ENCODE measurements around the gene RUFY3. TPM values are rescaled to one million over a fixed set of nuclear protein-coding genes. Genes with fewer than 3 reads are reported as not detected.

RUFY3 gene
- 5.7 to 10.4 TPM (median 8.7 TPM) in 5 replicates for total RNA-seq (2022; extraction: Qiagen RNA extraction; ENCODE audit: low read depth)

GRCh38 chr4:70721747-70722146, at the start of gene RUFY3:
Gene RUFY3 (plus strand): TSS chr4:70721964. CDS start chr4:70722574, 610 bp downstream.

GRCh38 chr4:70687821-70688794, 33.7 kb upstream of the RUFY3 start, which contains the start of gene UTP3:
Gene UTP3 (plus strand): TSS chr4:70688532. CDS start chr4:70688678, 146 bp downstream.

GRCh38 chr4:70839589-70840093, 117.9 kb downstream of the RUFY3 start, which contains the start of gene GRSF1:
Gene GRSF1 (minus strand): TSS chr4:70839890. CDS start chr4:70839827, 63 bp downstream.

Other genes starting within 250 kb of the RUFY3 start
- not detected in 5 replicates for gene MUC7, start 249.8 kb upstream of the RUFY3 start, total RNA-seq (2022; extraction: Qiagen RNA extraction; ENCODE audit: low read depth)
- gene AMTN, start 203.4 kb upstream of the RUFY3 start, total RNA-seq (2022; extraction: Qiagen RNA extraction; ENCODE audit: low read depth) = not detected in 5 replicates
- not detected in 5 replicates for gene AMBN, start 129.7 kb upstream of the RUFY3 start, total RNA-seq (2022; extraction: Qiagen RNA extraction; ENCODE audit: low read depth)
- not detected in 5 replicates for gene ENAM, start 93.2 kb upstream of the RUFY3 start, total RNA-seq (2022; extraction: Qiagen RNA extraction; ENCODE audit: low read depth)
- 0.13 to 0.70 TPM (median 0.22 TPM) in 3 of 5 replicates, not detected in the others for gene JCHAIN, start 55.5 kb upstream of the RUFY3 start, total RNA-seq (2022; extraction: Qiagen RNA extraction; ENCODE audit: low read depth)
- gene UTP3, start 33.4 kb upstream of the RUFY3 start, total RNA-seq (2022; extraction: Qiagen RNA extraction; ENCODE audit: low read depth) = 31.6 to 46.7 TPM (median 36.5 TPM) in 5 replicates
- gene GRSF1, start 117.9 kb downstream of the RUFY3 start, total RNA-seq (2022; extraction: Qiagen RNA extraction; ENCODE audit: low read depth) = 73.0 to 102 TPM (median 80.1 TPM) in 5 replicates
- 2.6 to 7.3 TPM (median 6.4 TPM) in 5 replicates for gene MOB1B, start 180.4 kb downstream of the RUFY3 start, total RNA-seq (2022; extraction: Qiagen RNA extraction; ENCODE audit: low read depth)